ENCODE data around the gene CYP4F11. TPM values are rescaled to one million over a fixed set of nuclear protein-coding genes. Genes with fewer than 3 reads are reported as not detected.
"Not testable (repeated sequence)": the region's sequence is repeated elsewhere in the genome, so short reads cannot be mapped to it uniquely, and the experiment has no call there.

CYP4F11 gene
- total RNA-seq, 1 donor from 2014 or later: not detected

GRCh38 chr19:15895876-15896430 is 38.4 kb downstream of the CYP4F11 start:
- no peak overlapping the region for H3K27ac Mint-ChIP-seq (ENCODE audit: unreplicated experiment)
- no peak for DNase-seq
- H3K9me3 Mint-ChIP-seq (ENCODE audit: unreplicated experiment): peaks cover 6% of the 10 kb centered on the region
- H3K36me3 Mint-ChIP-seq (ENCODE audit: unreplicated experiment): peaks cover 13% of the 10 kb centered on the region
- H3K4me3 Mint-ChIP-seq (ENCODE audit: unreplicated experiment): no peak overlapping the region
- TF ChIP-seq, protein P1, sequence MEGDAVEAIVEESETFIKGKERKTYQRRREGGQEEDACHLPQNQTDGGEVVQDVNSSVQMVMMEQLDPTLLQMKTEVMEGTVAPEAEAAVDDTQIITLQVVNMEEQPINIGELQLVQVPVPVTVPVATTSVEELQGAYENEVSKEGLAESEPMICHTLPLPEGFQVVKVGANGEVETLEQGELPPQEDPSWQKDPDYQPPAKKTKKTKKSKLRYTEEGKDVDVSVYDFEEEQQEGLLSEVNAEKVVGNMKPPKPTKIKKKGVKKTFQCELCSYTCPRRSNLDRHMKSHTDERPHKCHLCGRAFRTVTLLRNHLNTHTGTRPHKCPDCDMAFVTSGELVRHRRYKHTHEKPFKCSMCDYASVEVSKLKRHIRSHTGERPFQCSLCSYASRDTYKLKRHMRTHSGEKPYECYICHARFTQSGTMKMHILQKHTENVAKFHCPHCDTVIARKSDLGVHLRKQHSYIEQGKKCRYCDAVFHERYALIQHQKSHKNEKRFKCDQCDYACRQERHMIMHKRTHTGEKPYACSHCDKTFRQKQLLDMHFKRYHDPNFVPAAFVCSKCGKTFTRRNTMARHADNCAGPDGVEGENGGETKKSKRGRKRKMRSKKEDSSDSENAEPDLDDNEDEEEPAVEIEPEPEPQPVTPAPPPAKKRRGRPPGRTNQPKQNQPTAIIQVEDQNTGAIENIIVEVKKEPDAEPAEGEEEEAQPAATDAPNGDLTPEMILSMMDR (IDR thresholded peaks at IDR 0.05; ENCODE audit: partially characterized antibody, unreplicated experiment): no peak
- no peaks in the 10 kb centered on the region for H3K4me1 Mint-ChIP-seq (ENCODE audit: low read depth, unreplicated experiment)
- H3K27me3 Mint-ChIP-seq (ENCODE audit: unreplicated experiment): peaks cover 7% of the 10 kb centered on the region

DNA sequence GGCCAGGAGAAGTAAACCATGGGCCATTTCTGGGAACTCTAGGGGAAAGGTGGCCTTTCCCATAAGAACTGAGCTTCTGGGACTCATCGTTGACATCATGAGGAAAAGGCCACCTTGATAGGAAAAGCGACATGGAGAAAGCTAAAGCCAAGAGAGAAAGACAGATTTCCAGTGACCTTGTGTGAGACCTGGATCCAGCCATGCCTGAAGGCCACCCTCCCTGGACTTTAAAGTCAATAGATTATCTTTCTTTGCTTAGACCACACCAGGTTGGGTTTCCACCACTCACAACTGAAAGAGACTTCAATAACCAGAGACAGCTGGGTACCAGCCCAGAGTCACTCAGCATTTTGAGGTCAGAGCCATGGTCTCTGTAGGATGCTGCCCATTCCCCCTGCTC is 40.0 kb downstream of the CYP4F11 start:
- no peaks in the 10 kb centered on the region for H3K4me1 Mint-ChIP-seq (ENCODE audit: low read depth, unreplicated experiment)
- TF ChIP-seq, protein P1 (IDR thresholded peaks at IDR 0.05; ENCODE audit: partially characterized antibody, unreplicated experiment): no peak

DNA sequence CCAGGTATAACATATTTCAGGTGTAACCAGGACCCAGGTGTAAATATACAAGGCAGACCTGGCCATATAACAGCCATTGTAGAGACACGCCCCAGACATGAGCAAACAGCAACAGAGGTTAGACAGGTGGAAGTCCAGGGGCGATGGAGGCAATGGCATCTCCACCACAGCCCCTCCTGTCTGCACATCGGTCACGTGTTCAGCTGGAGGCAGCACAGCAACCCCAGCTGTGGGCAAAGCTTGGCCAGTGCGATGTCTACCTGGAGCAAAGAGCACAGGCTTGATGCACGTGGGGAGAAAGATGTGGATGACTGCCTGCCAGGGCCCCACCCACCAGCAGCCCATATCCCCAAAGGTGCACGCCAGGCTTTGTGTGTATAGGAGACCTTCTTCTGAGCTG is 40.9 kb downstream of the CYP4F11 start:
- peaks cover 5% of the 10 kb centered on the region for H3K9me3 Mint-ChIP-seq (ENCODE audit: unreplicated experiment)
- peaks cover 10% of the 10 kb centered on the region for H3K36me3 Mint-ChIP-seq (ENCODE audit: unreplicated experiment)
- no peak overlapping the region for H3K27ac Mint-ChIP-seq (ENCODE audit: unreplicated experiment)
- peaks cover 7% of the 10 kb centered on the region for H3K27me3 Mint-ChIP-seq (ENCODE audit: unreplicated experiment)
- H3K4me3 Mint-ChIP-seq (ENCODE audit: unreplicated experiment): no peak overlapping the region
- H3K4me1 Mint-ChIP-seq (ENCODE audit: low read depth, unreplicated experiment): no peaks in the 10 kb centered on the region
- TF ChIP-seq, protein P1 (IDR thresholded peaks at IDR 0.05; ENCODE audit: partially characterized antibody, unreplicated experiment): no peak
- DNase-seq: no peak

More for the DNA sequence above, 40.0 kb downstream of the CYP4F11 start:
- Mint-ChIP-seq H3K4me3 (ENCODE audit: unreplicated experiment) (no peak overlapping the region), H3K27me3 (ENCODE audit: unreplicated experiment) (peaks cover 7% of the 10 kb centered on the region), H3K36me3 (ENCODE audit: unreplicated experiment) (peaks cover 10% of the 10 kb centered on the region), H3K27ac (ENCODE audit: unreplicated experiment) (no peak overlapping the region), H3K9me3 (ENCODE audit: unreplicated experiment) (peaks cover 5% of the 10 kb centered on the region)
- DNase-seq: no peak

DNA sequence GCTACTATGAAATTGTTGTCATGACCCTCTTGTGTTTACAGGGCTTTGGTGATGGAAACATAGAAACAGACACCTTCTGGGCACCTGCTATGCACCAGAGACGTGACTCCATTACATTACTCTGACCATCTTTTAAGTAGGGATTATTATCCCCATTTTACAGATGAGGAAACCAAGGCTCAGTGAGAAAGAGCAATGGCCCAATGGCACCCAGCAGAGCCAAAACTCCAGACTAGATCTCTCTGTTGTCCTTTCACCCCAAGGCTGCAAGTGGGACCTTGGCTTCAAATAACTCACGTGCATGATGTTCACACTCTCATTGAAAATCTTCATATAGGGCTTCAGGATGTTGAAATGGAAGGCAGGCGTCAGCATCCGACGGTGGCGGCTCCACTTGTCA is 42.3 kb downstream of the CYP4F11 start:
- Mint-ChIP-seq H3K4me1 (ENCODE audit: low read depth, unreplicated experiment) (no peaks in the 10 kb centered on the region), H3K36me3 (ENCODE audit: unreplicated experiment) (peaks cover 10% of the 10 kb centered on the region), H3K4me3 (ENCODE audit: unreplicated experiment) (no peak overlapping the region), H3K27me3 (ENCODE audit: unreplicated experiment) (peaks cover 7% of the 10 kb centered on the region), H3K27ac (ENCODE audit: unreplicated experiment) (no peak overlapping the region), H3K9me3 (ENCODE audit: unreplicated experiment) (peaks cover 5% of the 10 kb centered on the region)
- no peak for DNase-seq
- TF ChIP-seq, protein P1 (IDR thresholded peaks at IDR 0.05; ENCODE audit: partially characterized antibody, unreplicated experiment): no peak

DNA sequence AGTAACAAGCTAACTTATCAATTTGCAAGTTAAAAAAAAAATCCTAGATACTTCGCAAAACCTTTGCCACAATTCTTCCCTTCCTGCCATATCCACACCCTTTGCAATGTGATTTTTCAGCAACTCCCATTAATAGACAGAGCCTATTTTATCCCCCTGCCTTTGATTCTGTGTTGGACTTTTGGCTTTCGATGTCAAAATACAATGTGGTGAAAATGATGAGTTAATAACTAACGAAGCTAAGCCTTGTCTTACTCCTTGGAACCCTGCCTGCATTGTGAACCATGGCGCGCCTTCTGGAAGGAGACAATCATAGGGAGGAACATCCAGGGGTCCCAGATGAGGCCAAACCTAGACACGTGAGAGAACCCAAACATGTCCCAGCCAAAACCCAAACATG is 42.9 kb downstream of the CYP4F11 start:
- H3K36me3 Mint-ChIP-seq (ENCODE audit: unreplicated experiment): peaks cover 5% of the 10 kb centered on the region
- TF ChIP-seq, protein P1 (IDR thresholded peaks at IDR 0.05; ENCODE audit: partially characterized antibody, unreplicated experiment): no peak
- no peak overlapping the region for H3K27ac Mint-ChIP-seq (ENCODE audit: unreplicated experiment)
- H3K9me3 Mint-ChIP-seq (ENCODE audit: unreplicated experiment): peaks cover 5% of the 10 kb centered on the region
- peaks cover 4% of the 10 kb centered on the region for H3K27me3 Mint-ChIP-seq (ENCODE audit: unreplicated experiment)
- H3K4me3 Mint-ChIP-seq (ENCODE audit: unreplicated experiment): no peak overlapping the region
- no peaks in the 10 kb centered on the region for H3K4me1 Mint-ChIP-seq (ENCODE audit: low read depth, unreplicated experiment)
- DNase-seq: no peak

DNA sequence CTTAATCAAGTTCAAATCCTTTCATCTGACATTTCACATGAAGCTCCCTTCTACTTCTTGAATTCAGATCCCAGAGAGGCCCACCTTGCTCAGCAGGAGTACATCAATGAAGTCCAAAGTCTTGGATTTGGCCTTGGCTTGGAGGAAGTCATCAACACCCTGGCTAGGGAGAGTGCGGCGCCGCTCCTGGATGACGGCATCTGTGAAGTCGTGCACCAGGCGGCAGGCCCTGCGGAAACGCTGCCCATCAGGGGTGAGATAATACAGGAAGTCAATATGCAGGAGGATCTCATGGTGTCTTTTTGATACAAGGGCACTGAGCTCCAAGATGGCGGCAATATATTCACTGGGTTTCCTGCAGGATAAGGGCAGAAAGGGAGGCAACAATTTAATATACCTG is 45.0 kb downstream of the CYP4F11 start:
- H3K4me3 Mint-ChIP-seq (ENCODE audit: unreplicated experiment); DNase-seq; H3K27me3 Mint-ChIP-seq (ENCODE audit: unreplicated experiment); H3K36me3 Mint-ChIP-seq (ENCODE audit: unreplicated experiment); H3K27ac Mint-ChIP-seq (ENCODE audit: unreplicated experiment); H3K4me1 Mint-ChIP-seq (ENCODE audit: low read depth, unreplicated experiment); H3K9me3 Mint-ChIP-seq (ENCODE audit: unreplicated experiment): not testable (repeated sequence)

All from glutamatergic neuron (in vitro differentiated cells).